ENCODE data around the gene CLRN3. TPM values are rescaled to one million over a fixed set of nuclear protein-coding genes. Genes with fewer than 3 reads are reported as not detected.

CLRN3 gene
- total and polyA plus RNA-seq, 2 donors (not counting 1 experiment from before 2014, with no cell fraction given): not detected

- Histone ChIP-seq H4K20me1 (ENCODE audit: control insufficient read depth, insufficient read depth, low read length, poor library complexity, severe bottlenecking) (no peaks in the 10 kb centered on the region), H3K9me3 (ENCODE audit: control extremely low read depth in 1 of 3, control insufficient read depth in 2 of 3, insufficient read depth in 1 of 3, low read length in 2 of 3) (peaks cover 0 to 7% (median 0%) of the 10 kb centered on the region in 3 donors), H3K4me1 (ENCODE audit: control insufficient read depth in 2 of 2, insufficient read depth in 2 of 2, low read length in 2 of 2) (no peaks in the 10 kb centered on the region), H2AFZ (ENCODE audit: insufficient read depth, low read depth, low read length, poor library complexity, severe bottlenecking) (no peak overlapping the region), H3K9ac (ENCODE audit: low read length) (no peak overlapping the region), H3K27ac (ENCODE audit: low read length in 2 of 2) (no peak overlapping the region), H3K36me3 (replicated peaks in 1 of 2; ENCODE audit: control extremely low read depth in 1 of 2, control insufficient read depth in 1 of 2, extremely low read depth in 1 of 2, insufficient read depth in 2 of 2, low read length in 1 of 2) (no peaks in the 10 kb centered on the region), H3K4me2 (replicated peaks; ENCODE audit: low read depth, low read length, poor library complexity, severe bottlenecking) (no peak overlapping the region), H3K4me3 (ENCODE audit: control extremely low read depth in 1 of 5, extremely low read depth in 1 of 5, insufficient read depth in 1 of 5, low read depth in 2 of 5, low read length in 4 of 5) (no peak overlapping the region), H3K79me2 (ENCODE audit: control insufficient read depth, insufficient read depth, low read length) (no peaks in the 10 kb centered on the region), H3K27me3 (replicated peaks in 1 of 4; ENCODE audit: control extremely low read depth in 1 of 4, control insufficient read depth in 3 of 4, insufficient read depth in 4 of 4, low read length in 3 of 4) (peaks cover 0 to 8% (median 2%) of the 10 kb centered on the region in 4 experiments)
- no peaks in the 10 kb centered on the region for H3K4me1 Mint-ChIP-seq
- WGBS (ENCODE audit: insufficient coverage): no CpG with 5 or more reads among the region's 2 CpGs
- ATAC-seq (ENCODE audit: low read depth): no peak
- H3K27me3 Mint-ChIP-seq: peaks cover 15% of the 10 kb centered on the region
- H3K27ac Mint-ChIP-seq: no peak overlapping the region
- DNase-seq: no peak
- ChIA-PET POLR2A (no interaction called here), CTCF (no interaction called here)
- H3K9me3 Mint-ChIP-seq (ENCODE audit: insufficient read depth): no peaks in the 10 kb centered on the region
- TF ChIP-seq CTCF (IDR thresholded peaks at IDR 0.05) (no peak), EZH2 (IDR thresholded peaks at IDR 0.05; ENCODE audit: borderline replicate concordance, insufficient read depth, low read depth, low read length, poor library complexity, severe bottlenecking) (no peak)
- no peak overlapping the region for H3K4me3 Mint-ChIP-seq
- intact Hi-C loops (cut with micrococcal nuclease): no loop called here
Measured at GRCh38 chr10:127897177-127897576, 4.4 kb upstream of the CLRN3 start.

DNA sequence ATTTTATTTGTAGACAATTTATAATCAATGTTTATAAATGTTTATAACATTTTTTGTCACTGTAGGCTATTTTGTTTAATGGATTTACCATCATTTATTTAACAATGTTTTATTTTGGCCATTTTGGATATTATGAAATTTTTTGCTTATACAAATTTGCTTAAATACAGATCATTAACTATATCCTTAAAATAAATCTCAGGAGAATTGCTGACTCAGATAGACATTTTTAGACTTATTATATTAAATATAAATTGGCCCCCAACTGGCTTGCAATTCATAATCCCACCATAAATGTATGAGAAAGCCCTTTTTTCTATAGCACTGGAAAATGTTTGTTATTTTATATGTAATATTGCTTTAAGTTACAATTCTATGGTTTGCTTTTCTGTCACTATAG, 3.8 kb upstream of the CLRN3 start:
- no peak overlapping the region for H3K27ac Mint-ChIP-seq
- H3K4me1 Mint-ChIP-seq: no peaks in the 10 kb centered on the region
- Histone ChIP-seq H3K4me1 (ENCODE audit: control insufficient read depth in 2 of 2, insufficient read depth in 2 of 2, low read length in 2 of 2) (no peaks in the 10 kb centered on the region), H3K9ac (ENCODE audit: low read length) (no peak overlapping the region), H3K79me2 (ENCODE audit: control insufficient read depth, insufficient read depth, low read length) (no peaks in the 10 kb centered on the region), H3K4me3 (ENCODE audit: control extremely low read depth in 1 of 5, extremely low read depth in 1 of 5, insufficient read depth in 1 of 5, low read depth in 2 of 5, low read length in 4 of 5) (no peak overlapping the region), H3K27me3 (replicated peaks in 1 of 4; ENCODE audit: control extremely low read depth in 1 of 4, control insufficient read depth in 3 of 4, insufficient read depth in 4 of 4, low read length in 3 of 4) (peaks cover 0 to 8% (median 2%) of the 10 kb centered on the region in 4 experiments), H4K20me1 (ENCODE audit: control insufficient read depth, insufficient read depth, low read length, poor library complexity, severe bottlenecking) (no peaks in the 10 kb centered on the region), H3K27ac (ENCODE audit: low read length in 2 of 2) (no peak overlapping the region), H2AFZ (ENCODE audit: insufficient read depth, low read depth, low read length, poor library complexity, severe bottlenecking) (no peak overlapping the region), H3K36me3 (replicated peaks in 1 of 2; ENCODE audit: control extremely low read depth in 1 of 2, control insufficient read depth in 1 of 2, extremely low read depth in 1 of 2, insufficient read depth in 2 of 2, low read length in 1 of 2) (no peaks in the 10 kb centered on the region), H3K9me3 (ENCODE audit: control extremely low read depth in 1 of 3, control insufficient read depth in 2 of 3, insufficient read depth in 1 of 3, low read length in 2 of 3) (peaks cover 0 to 3% (median 0%) of the 10 kb centered on the region in 3 donors), H3K4me2 (replicated peaks; ENCODE audit: low read depth, low read length, poor library complexity, severe bottlenecking) (no peak overlapping the region)
- ChIA-PET POLR2A (no interaction called here), CTCF (no interaction called here)
- TF ChIP-seq CTCF (IDR thresholded peaks at IDR 0.05): no peak
- no peaks in the 10 kb centered on the region for H3K9me3 Mint-ChIP-seq (ENCODE audit: insufficient read depth)
- DNase-seq: no peak
- intact Hi-C loops (cut with micrococcal nuclease): no loop called here
- H3K4me3 Mint-ChIP-seq: no peak overlapping the region
- ATAC-seq (ENCODE audit: low read depth): no peak
- peaks cover 15% of the 10 kb centered on the region for H3K27me3 Mint-ChIP-seq

All from B cell (primary cell).